Measurements from ENCODE around the gene RIT1.

The RIT1 gene

DNA sequence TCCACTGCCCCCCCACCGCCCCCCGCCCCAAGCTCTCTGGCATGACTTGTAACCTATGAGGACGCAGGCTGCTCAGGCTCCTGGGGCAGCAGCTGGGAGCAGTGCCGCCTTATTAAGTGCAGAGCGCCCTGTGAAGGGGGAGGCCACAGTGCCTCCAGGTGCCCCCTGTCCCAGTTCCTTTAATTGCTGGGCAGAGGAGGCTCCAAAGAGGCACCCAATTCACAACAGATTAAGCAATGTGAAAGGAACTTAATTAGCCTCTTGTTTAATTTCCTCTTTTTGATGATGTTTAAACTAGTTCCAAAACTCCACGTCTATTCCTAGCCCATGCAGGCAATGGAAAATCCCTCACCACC, 33.3 kb upstream of the RIT1 start:
- H3K27ac ChIP-seq (ENCODE audit: low read length): peak overlapping the region; percentile 2

DNA sequence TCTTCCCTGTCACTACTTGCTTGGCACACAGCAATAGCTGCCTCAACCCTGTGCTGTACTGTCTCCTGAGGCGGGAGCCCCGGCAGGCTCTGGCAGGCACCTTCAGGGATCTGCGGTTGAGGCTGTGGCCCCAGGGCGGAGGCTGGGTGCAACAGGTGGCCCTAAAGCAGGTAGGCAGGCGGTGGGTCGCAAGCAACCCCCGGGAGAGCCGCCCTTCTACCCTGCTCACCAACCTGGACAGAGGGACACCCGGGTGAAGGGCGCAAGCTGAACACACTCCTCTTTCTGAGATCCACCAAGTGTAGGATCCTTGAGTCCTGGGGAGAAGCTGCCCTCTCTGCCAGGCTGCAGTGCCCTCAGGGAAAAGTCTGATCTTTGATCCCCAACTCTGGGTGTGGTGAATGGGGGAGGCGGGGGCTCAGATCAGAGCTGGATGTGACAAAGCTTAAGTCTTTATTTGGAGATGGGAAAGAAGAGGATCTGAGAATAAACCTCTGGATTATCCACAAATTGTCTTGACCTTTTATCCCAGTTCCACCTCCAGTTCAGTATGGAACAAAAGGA, 31.5 kb upstream of the RIT1 start:
- H3K4me3 ChIP-seq (ENCODE audit: low read depth in 1 of 2, low read length in 2 of 2): no peak overlapping the region

More for the DNA sequence above, 33.3 kb upstream of the RIT1 start:
- no peak overlapping the region for H3K4me3 ChIP-seq (ENCODE audit: low read depth in 1 of 2, low read length in 2 of 2)
- H3K4me1 ChIP-seq (ENCODE audit: control insufficient read depth in 1 of 2, insufficient read depth in 2 of 2, low read length in 2 of 2): peaks cover 14 to 25% of the 10 kb centered on the region in 2 donors
- H3K9me3 ChIP-seq (ENCODE audit: control insufficient read depth in 1 of 2, low read length in 2 of 2): no peaks in the 10 kb centered on the region
- peaks cover 18 to 20% of the 10 kb centered on the region in 2 donors for H3K36me3 ChIP-seq (ENCODE audit: control insufficient read depth in 1 of 2, insufficient read depth in 2 of 2, low read length in 2 of 2)
- H3K27me3 ChIP-seq (ENCODE audit: low read depth, low read length): no peaks in the 10 kb centered on the region

DNA sequence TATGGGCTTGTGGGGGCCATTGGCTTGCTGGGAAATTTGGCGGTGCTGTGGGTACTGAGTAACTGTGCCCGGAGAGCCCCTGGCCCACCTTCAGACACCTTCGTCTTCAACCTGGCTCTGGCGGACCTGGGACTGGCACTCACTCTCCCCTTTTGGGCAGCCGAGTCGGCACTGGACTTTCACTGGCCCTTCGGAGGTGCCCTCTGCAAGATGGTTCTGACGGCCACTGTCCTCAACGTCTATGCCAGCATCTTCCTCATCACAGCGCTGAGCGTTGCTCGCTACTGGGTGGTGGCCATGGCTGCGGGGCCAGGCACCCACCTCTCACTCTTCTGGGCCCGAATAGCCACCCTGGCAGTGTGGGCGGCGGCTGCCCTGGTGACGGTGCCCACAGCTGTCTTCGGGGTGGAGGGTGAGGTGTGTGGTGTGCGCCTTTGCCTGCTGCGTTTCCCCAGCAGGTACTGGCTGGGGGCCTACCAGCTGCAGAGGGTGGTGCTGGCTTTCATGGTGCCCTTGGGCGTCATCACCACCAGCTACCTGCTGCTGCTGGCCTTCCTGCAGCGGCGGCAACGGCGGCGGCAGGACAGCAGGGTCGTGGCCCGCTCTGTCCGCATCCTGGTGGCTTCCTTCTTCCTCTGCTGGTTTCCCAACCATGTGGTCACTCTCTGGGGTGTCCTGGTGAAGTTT, 30.8 kb upstream of the RIT1 start:
- no peaks in the 10 kb centered on the region for H3K27me3 ChIP-seq (ENCODE audit: low read depth, low read length)
- H3K27ac ChIP-seq (ENCODE audit: low read length): peak overlapping the region; percentile 90
- peaks cover 22 to 29% of the 10 kb centered on the region in 2 donors for H3K4me1 ChIP-seq (ENCODE audit: control insufficient read depth in 1 of 2, insufficient read depth in 2 of 2, low read length in 2 of 2)
- peak overlapping the region in 1 of 2 donors; percentile 26 for H3K4me3 ChIP-seq (ENCODE audit: low read depth in 1 of 2, low read length in 2 of 2)
- peaks cover 2 to 8% of the 10 kb centered on the region in 2 donors for H3K36me3 ChIP-seq (ENCODE audit: control insufficient read depth in 1 of 2, insufficient read depth in 2 of 2, low read length in 2 of 2)
- no peaks in the 10 kb centered on the region for H3K9me3 ChIP-seq (ENCODE audit: control insufficient read depth in 1 of 2, low read length in 2 of 2)

More for the DNA sequence above, 31.5 kb upstream of the RIT1 start:
- Histone ChIP-seq H3K27me3 (ENCODE audit: low read depth, low read length) (no peaks in the 10 kb centered on the region), H3K9me3 (ENCODE audit: control insufficient read depth in 1 of 2, low read length in 2 of 2) (no peaks in the 10 kb centered on the region), H3K27ac (ENCODE audit: low read length) (peak overlapping the region; percentile 36), H3K4me1 (ENCODE audit: control insufficient read depth in 1 of 2, insufficient read depth in 2 of 2, low read length in 2 of 2) (peaks cover 22 to 29% of the 10 kb centered on the region in 2 donors), H3K36me3 (ENCODE audit: control insufficient read depth in 1 of 2, insufficient read depth in 2 of 2, low read length in 2 of 2) (peaks cover 9 to 14% of the 10 kb centered on the region in 2 donors)

DNA sequence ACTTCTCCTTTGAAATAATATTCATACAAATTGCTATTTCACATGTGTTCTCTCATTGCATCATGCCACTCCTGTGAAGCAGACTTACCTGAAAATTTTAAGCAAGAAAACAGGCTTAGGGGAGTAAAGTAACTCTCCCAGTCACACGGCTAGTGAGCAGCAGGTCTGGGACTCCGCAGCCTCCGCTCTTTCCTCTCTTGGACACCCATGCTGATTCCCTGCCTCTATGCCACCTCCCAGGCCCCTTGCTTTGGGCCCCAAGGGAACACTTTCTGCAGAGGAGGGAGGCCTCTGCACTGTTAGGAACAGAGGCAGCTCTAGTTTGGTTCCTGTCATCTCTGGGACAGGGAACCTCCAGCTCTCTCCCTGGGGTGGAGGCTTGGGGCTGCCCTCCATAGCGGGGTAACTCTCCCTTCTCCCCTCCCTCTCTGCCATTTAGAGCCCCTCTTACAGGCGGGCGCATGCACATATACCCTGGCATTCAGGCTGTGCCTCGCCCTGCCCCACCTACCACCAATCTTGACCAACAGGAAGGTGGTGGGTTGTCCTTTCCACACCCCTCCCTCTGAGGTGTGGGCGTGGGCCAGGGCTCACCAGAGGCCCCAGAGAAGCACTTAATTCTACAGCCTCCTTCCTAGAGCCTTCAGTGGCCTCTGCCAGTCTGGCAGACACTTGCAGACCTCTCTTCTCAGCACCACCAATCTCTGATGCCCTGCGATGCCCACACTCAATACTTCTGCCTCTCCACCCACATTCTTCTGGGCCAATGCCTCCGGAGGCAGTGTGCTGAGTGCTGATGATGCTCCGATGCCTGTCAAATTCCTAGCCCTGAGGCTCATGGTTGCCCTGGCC, 30.1 kb upstream of the RIT1 start, which contains the start of gene RXFP4:
TSS of gene RXFP4 (plus strand) at position 646 of the 852 bp plus-strand sequence. CDS start at position 718, 72 bp downstream.
- peak within 1 kb of the TSS in 1 of 2 donors; percentile 26 for H3K4me3 ChIP-seq (ENCODE audit: low read depth in 1 of 2, low read length in 2 of 2)
- no peaks in the 10 kb centered on the region for H3K9me3 ChIP-seq (ENCODE audit: control insufficient read depth in 1 of 2, low read length in 2 of 2)
- no peaks in the 10 kb centered on the region for H3K27me3 ChIP-seq (ENCODE audit: low read depth, low read length)
- peaks cover 22 to 27% of the 10 kb centered on the region in 2 donors for H3K4me1 ChIP-seq (ENCODE audit: control insufficient read depth in 1 of 2, insufficient read depth in 2 of 2, low read length in 2 of 2)
- peaks cover 0 to under 1% of the 10 kb centered on the region in 2 donors for H3K36me3 ChIP-seq (ENCODE audit: control insufficient read depth in 1 of 2, insufficient read depth in 2 of 2, low read length in 2 of 2)
- peak within 1 kb of the TSS; percentile 90 for H3K27ac ChIP-seq (ENCODE audit: low read length)

DNA sequence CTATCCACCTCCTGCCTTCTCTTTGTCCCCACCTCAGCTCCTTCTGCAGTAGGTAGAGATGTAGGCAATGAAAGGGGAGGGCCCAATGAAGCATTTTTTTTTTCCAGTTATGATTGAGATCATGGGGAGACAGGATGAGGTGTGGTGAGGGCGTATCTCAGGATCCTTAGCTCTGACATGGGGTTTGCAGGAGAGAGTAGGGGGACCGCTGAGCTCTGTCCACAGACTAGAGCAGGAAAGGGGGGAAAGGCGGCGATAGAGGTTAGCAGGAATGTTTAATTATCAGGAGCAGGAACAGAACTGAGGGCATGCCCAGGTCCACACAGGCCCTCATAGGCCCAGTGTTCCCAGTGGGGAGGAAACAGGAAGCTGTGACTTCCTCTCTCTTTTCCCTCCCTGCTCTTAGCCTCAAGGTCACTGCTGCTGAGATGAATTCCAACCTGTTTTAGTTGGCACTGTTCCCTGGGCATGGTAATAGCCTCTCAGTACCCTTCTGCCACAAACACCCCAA, 29.4 kb upstream of the RIT1 start:
- no peaks in the 10 kb centered on the region for H3K36me3 ChIP-seq (ENCODE audit: control insufficient read depth in 1 of 2, insufficient read depth in 2 of 2, low read length in 2 of 2)
- peak overlapping the region in 1 of 2 donors; percentile 16 for H3K4me3 ChIP-seq (ENCODE audit: low read depth in 1 of 2, low read length in 2 of 2)
- no peaks in the 10 kb centered on the region for H3K27me3 ChIP-seq (ENCODE audit: low read depth, low read length)
- H3K9me3 ChIP-seq (ENCODE audit: control insufficient read depth in 1 of 2, low read length in 2 of 2): no peaks in the 10 kb centered on the region
- peak overlapping the region; percentile 90 for H3K27ac ChIP-seq (ENCODE audit: low read length)
- peaks cover 22% of the 10 kb centered on the region in 2 donors for H3K4me1 ChIP-seq (ENCODE audit: control insufficient read depth in 1 of 2, insufficient read depth in 2 of 2, low read length in 2 of 2)

DNA sequence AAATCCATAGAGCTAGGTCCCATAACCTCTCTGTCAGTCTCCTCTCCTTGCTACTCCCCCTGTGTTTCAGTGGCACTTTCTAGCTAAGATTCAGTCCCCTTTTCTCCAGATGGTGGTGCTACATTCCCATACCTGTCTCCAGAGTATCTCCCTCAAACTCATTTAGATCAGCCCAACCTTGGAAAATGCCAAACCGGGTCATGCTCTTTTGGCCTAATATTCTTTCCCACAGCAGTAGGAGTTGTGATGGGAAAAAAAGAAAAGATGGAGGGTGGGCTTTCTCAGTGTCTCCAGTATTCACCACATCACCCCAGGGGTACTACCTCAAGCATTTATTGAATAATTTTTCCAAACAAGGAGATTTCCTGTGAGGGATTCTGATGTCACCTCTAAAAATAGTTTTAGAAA, 27.1 kb upstream of the RIT1 start:
- no peaks in the 10 kb centered on the region for H3K27me3 ChIP-seq (ENCODE audit: low read depth, low read length)
- no peak overlapping the region for H3K4me3 ChIP-seq (ENCODE audit: low read depth in 1 of 2, low read length in 2 of 2)
- H3K4me1 ChIP-seq (ENCODE audit: control insufficient read depth in 1 of 2, insufficient read depth in 2 of 2, low read length in 2 of 2): peaks cover 21 to 26% of the 10 kb centered on the region in 2 donors
- peak overlapping the region; percentile 13 for H3K27ac ChIP-seq (ENCODE audit: low read length)
- H3K36me3 ChIP-seq (ENCODE audit: control insufficient read depth in 1 of 2, insufficient read depth in 2 of 2, low read length in 2 of 2): no peaks in the 10 kb centered on the region
- no peaks in the 10 kb centered on the region for H3K9me3 ChIP-seq (ENCODE audit: control insufficient read depth in 1 of 2, low read length in 2 of 2)

DNA sequence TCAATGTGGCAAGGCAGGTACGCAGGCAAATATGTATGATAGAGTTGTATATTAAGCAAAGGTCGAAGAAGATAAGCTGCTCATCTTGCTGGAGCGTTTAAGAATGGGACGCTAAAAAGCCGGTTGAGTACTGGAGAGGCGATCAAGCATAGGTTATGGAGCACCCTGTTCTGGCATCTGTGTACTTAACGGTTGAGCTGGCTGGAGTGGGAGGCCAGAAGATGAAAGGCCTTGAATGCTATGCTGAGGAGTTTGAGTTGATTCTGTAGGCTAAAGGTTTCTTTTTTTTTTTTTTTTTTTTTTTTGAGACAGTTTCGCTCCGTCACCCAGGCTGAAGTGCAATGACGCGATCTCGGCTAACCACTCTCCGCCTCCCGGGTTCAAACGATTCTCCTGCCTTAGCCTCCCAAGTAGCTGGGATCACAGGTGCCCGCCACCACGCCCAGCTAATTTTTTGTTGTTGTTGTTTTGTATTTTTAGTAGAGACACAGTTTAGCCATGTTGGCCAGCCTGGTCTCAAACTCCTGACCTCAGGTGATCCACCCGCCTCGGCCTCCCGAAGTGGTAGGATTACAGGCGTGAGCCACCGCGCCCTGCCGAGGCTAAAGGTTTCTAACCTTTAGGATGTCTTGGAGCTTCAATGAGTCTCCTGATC, 23.9 kb upstream of the RIT1 start:
- peaks cover 21 to 48% of the 10 kb centered on the region in 2 donors for H3K4me1 ChIP-seq (ENCODE audit: control insufficient read depth in 1 of 2, insufficient read depth in 2 of 2, low read length in 2 of 2)
- peaks cover 9 to 11% of the 10 kb centered on the region in 2 donors for H3K36me3 ChIP-seq (ENCODE audit: control insufficient read depth in 1 of 2, insufficient read depth in 2 of 2, low read length in 2 of 2)

DNA sequence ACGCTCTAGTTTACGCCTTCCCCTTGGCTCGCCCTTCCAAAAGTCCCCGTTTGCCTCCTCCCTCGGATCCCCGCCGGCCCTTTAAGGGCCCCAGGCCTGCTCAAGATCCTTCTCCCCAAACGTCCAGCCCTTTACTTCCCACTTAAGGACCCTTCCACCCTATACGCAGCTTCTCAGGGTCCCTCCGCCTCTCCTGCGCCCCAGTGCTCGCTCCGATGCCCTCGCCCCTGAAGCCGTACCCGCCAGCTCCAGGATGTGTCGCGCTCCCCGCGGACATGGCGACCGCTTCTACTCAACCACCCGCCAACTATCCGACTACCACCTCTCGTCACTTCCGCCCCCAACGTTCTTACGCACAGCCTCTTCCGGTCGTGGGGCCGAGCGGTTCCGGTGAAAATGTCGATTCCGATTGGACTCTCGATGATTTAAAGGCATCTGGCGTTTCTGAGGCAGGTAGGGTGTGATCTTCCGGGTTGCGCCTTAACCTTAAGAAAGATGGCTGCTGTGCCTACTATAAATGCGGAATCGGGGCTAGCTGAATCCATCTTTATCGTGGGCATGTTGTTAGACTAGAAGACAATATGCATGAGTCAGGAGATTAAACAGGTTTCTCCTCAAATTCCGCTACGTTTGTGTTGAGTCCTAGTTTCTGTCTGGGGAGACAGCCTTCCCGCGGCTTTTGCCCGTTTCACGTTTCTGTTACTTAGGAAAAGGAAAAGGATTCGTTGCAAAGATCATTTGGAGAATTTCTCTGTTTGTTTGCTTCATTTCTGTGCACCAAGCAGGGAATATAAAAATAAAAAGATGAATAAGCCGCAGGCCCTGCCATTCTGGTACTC, 23.2 kb upstream of the RIT1 start, which contains the start of gene KHDC4:
TSS of gene KHDC4 (minus strand) at position 317 of the 839 bp plus-strand sequence. CDS start at position 277, 40 bp downstream.
- peaks cover 21 to 48% of the 10 kb centered on the region in 2 donors for H3K4me1 ChIP-seq (ENCODE audit: control insufficient read depth in 1 of 2, insufficient read depth in 2 of 2, low read length in 2 of 2)

More for the DNA sequence above, 23.9 kb upstream of the RIT1 start:
- H3K27ac ChIP-seq (ENCODE audit: low read length): peak overlapping the region; percentile 94
- peak overlapping the region; percentile 75 to 99 for H3K4me3 ChIP-seq (ENCODE audit: low read depth in 1 of 2, low read length in 2 of 2)
- no peaks in the 10 kb centered on the region for H3K27me3 ChIP-seq (ENCODE audit: low read depth, low read length)
- H3K9me3 ChIP-seq (ENCODE audit: control insufficient read depth in 1 of 2, low read length in 2 of 2): no peaks in the 10 kb centered on the region

DNA sequence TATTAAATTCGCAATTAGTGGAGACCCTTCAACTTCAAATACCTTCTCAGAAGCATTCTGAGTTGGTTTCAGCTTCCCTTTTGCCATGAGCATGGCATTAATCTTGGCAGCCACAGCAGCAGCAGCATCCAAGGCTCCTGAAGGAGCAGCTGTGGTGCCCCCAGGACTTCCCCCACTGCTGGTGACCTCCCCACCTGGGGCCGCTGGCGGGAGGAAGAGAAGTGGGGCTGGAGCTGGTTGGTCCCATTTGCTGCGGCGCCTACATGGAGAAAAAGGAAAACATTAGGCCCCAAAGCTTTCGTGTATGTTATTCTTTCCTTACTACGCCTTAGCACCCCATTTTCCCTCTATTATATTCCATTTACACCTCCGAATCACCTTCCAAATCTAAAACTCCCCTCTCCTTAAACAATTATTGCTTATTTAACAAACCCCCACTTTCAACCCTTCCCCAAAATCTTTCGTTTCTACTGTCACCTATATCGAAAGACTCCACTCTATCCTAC, 22.5 kb upstream of the RIT1 start:
- Histone ChIP-seq H3K4me1 (ENCODE audit: control insufficient read depth in 1 of 2, insufficient read depth in 2 of 2, low read length in 2 of 2) (peaks cover 21 to 48% of the 10 kb centered on the region in 2 donors), H3K36me3 (ENCODE audit: control insufficient read depth in 1 of 2, insufficient read depth in 2 of 2, low read length in 2 of 2) (peaks cover 18 to 20% of the 10 kb centered on the region in 2 donors), H3K4me3 (ENCODE audit: low read depth in 1 of 2, low read length in 2 of 2) (peak overlapping the region; percentile 75 to 99), H3K27ac (ENCODE audit: low read length) (peak overlapping the region; percentile 94), H3K9me3 (ENCODE audit: control insufficient read depth in 1 of 2, low read length in 2 of 2) (no peaks in the 10 kb centered on the region), H3K27me3 (ENCODE audit: low read depth, low read length) (no peaks in the 10 kb centered on the region)

More for the DNA sequence above, 23.2 kb upstream of the RIT1 start, which contains the start of gene KHDC4:
- Histone ChIP-seq H3K27ac (ENCODE audit: low read length) (peak within 1 kb of the TSS; percentile 94), H3K4me3 (ENCODE audit: low read depth in 1 of 2, low read length in 2 of 2) (peak within 1 kb of the TSS; percentile 75 to 99), H3K27me3 (ENCODE audit: low read depth, low read length) (no peaks in the 10 kb centered on the region), H3K36me3 (ENCODE audit: control insufficient read depth in 1 of 2, insufficient read depth in 2 of 2, low read length in 2 of 2) (peaks cover 12 to 14% of the 10 kb centered on the region in 2 donors), H3K9me3 (ENCODE audit: control insufficient read depth in 1 of 2, low read length in 2 of 2) (no peaks in the 10 kb centered on the region)

DNA sequence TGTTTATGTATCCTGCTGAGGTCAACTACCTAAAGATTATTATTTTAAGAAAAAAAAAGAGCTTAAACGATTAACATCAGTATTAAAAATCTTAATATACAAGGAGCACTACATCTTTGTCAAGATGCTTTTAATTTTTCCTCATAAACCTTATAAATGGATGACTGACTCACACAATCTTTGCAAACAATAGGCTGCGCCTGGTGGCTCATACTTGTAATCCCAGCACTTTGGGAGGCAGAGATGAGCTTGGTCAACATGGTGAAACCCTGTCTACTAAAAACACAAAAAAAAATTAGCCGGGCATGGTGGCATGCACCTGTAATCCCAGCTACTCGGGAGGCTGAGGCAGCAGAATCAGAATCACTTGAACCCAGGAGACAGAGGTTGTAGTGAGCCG, 21.3 kb upstream of the RIT1 start:
- peaks cover 18 to 41% of the 10 kb centered on the region in 2 donors for H3K4me1 ChIP-seq (ENCODE audit: control insufficient read depth in 1 of 2, insufficient read depth in 2 of 2, low read length in 2 of 2)
- H3K27ac ChIP-seq (ENCODE audit: low read length): no peak overlapping the region
- peaks cover 20 to 21% of the 10 kb centered on the region in 2 donors for H3K36me3 ChIP-seq (ENCODE audit: control insufficient read depth in 1 of 2, insufficient read depth in 2 of 2, low read length in 2 of 2)
- no peaks in the 10 kb centered on the region for H3K9me3 ChIP-seq (ENCODE audit: control insufficient read depth in 1 of 2, low read length in 2 of 2)
- no peak overlapping the region for H3K4me3 ChIP-seq (ENCODE audit: low read depth in 1 of 2, low read length in 2 of 2)
- no peaks in the 10 kb centered on the region for H3K27me3 ChIP-seq (ENCODE audit: low read depth, low read length)
